H1 (cell line): Measurements from ENCODE around the gene CDRT4. TPM values are rescaled to one million over a fixed set of nuclear protein-coding genes. Genes with fewer than 3 reads are reported as not detected.

Experiments
- CHD7 ChIP-seq: fragments of 300-600 bp; sonication (generic); IDR thresholded peaks from 2 replicates; pipeline ENCODE4 v1.7.1; 2012; ENCODE audit warnings: low read length, moderate library complexity, mild to moderate bottlenecking, inconsistent platforms; ENCODE audit not compliant: insufficient replicate concordance
- PHF8 ChIP-seq: fragments of 200-600 bp; sonication (generic); conservative IDR thresholded peaks from 2 replicates; pipeline ENCODE4 v1.7.1; 2012; ENCODE audit warnings: low read depth, mild to moderate bottlenecking, inconsistent platforms, low read length, moderate library complexity
- RNF2 ChIP-seq: fragments of 200-900, 300-1000 bp; sonication (generic); IDR thresholded peaks from 2 replicates; pipeline ENCODE4 v1.7.1; 2016; ENCODE audit warnings: borderline replicate concordance, low read depth, mild to moderate bottlenecking, antibody characterized with exemption, low read length; ENCODE audit not compliant: poor library complexity, severe bottlenecking; ENCODE audit errors: missing control alignments
- SRF ChIP-seq: IDR thresholded peaks from 2 replicates; pipeline ENCODE4 v1.6.1; 2011; ENCODE audit warnings: mild to moderate bottlenecking, low read depth, low read length, moderate library complexity
- TBP ChIP-seq: IDR thresholded peaks from 2 replicates; pipeline ENCODE4 v1.6.1; 2011; ENCODE audit warnings: low read depth, low read length, improper control_type of control experiment
- polyA plus RNA-seq, 7 experiments: library from polyadenylated mRNA; depleted of rRNA in 3 of 7; stranded (reverse) in 5 of 7; unstranded in 2 of 7; fragments of >200 nt in 5 of 7; fragments of 200-250 nt in 2 of 7; gene quantifications; 1 replicate in 5 of 7; 2 replicates in 1 of 7; 4 replicates in 1 of 7; pipeline versions ENCODE4 v1.2.1 to v1.2.3, GENCODE V29; 2011 to 2013; ENCODE audit warnings: missing spikeins in 2 of 7, mixed read lengths in 2 of 7
- total RNA-seq: library from RNA; stranded (reverse); fragmentation: NEBNext Ultra II Directional; extraction: Animal tissue kit (Norgen Biotek cat#: 25700); gene quantifications from 2 replicates; pipeline ENCODE4 v1.2.1, GENCODE V29; 2021

CDRT4 gene
- total and polyA plus RNA-seq, 2 of the 8 experiments (the other 6 are each of a cell fraction or from before 2014, with no cell fraction given), result 2.6 to 5.6 TPM

DNA sequence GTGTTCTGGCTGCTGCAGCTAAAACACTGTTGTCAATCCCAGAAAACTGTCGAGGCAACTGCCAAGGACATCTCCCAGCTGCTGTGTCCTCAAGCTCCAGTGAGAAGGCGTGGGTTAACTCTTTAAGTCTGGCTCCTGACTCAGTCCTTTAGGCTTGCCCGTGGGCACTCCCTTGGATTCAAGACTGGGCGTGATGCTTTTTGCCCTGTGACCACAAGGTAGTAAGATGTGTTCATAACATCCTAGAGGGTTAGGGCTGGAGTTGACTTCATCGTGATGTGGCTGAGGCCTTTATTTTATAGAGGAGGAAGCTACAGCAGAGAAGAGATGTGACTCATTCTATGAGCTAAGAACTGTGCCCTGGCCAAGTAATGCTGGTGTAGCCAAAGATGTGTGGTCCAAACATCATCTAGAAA is 75.1 kb downstream of the CDRT4 start (continued):
- TF ChIP-seq CHD7 (no peak), RNF2 (no peak), SRF (no peak), TBP (no peak), PHF8 (no peak)
